OCI-LY7 (cell line): Measurements from ENCODE around the gene C3orf85.
"Not testable (repeated sequence)": the region's sequence is repeated elsewhere in the genome, so short reads cannot be mapped to it uniquely, and the experiment has no call there.

ENCODE experiments used
- EZH2phosphoT487 ChIP-seq: fragments of 200-600 bp; sonication (generic); IDR thresholded peaks from 2 replicates; pipeline ENCODE4 v1.6.1; 2018; ENCODE audit warnings: low read depth, borderline replicate concordance, mild to moderate bottlenecking, mixed run types, antibody characterized with exemption, low read length, moderate library complexity, mixed read lengths
- TF ChIP-seq, protein P1 (sequence below): fragments of 200-600 bp; sonication (generic); conservative IDR thresholded peaks from 2 replicates; pipeline ENCODE4 v1.5.1; 2014; ENCODE audit warnings: mild to moderate bottlenecking, antibody characterized with exemption, low read length, moderate library complexity, mixed read lengths

- TF ChIP-seq, protein P1, sequence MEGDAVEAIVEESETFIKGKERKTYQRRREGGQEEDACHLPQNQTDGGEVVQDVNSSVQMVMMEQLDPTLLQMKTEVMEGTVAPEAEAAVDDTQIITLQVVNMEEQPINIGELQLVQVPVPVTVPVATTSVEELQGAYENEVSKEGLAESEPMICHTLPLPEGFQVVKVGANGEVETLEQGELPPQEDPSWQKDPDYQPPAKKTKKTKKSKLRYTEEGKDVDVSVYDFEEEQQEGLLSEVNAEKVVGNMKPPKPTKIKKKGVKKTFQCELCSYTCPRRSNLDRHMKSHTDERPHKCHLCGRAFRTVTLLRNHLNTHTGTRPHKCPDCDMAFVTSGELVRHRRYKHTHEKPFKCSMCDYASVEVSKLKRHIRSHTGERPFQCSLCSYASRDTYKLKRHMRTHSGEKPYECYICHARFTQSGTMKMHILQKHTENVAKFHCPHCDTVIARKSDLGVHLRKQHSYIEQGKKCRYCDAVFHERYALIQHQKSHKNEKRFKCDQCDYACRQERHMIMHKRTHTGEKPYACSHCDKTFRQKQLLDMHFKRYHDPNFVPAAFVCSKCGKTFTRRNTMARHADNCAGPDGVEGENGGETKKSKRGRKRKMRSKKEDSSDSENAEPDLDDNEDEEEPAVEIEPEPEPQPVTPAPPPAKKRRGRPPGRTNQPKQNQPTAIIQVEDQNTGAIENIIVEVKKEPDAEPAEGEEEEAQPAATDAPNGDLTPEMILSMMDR, result not testable (repeated sequence)
- not testable (repeated sequence) for TF ChIP-seq EZH2phosphoT487
Measured at GRCh38 chr3:109133474-109133816, 3.1 kb upstream of the C3orf85 start.
